NCI-H187 (cell line): Measurements from ENCODE around the gene ADGRA1.
"Not testable (repeated sequence)": the region's sequence is repeated elsewhere in the genome, so short reads cannot be mapped to it uniquely, and the experiment has no call there.

Experiments
- DNase-seq, 2 experiments: peaks; one replicate each; lab custom pipeline; 2025; lab: John Stamatoyannopoulos, UW

The ADGRA1 gene

GRCh38 chr10:133087679-133088178, at the start of gene ADGRA1:
Gene ADGRA1, plus strand, starts transcription at chr10:133087924. Its CDS starts 986 bp downstream, at chr10:133088910.
- DNase-seq, result peak in 1 of 2 experiments; percentile 27

- DNase-seq, result no peak
Observed at GRCh38 chr10:133038036-133038823, 49.5 kb upstream of the ADGRA1 start.

- DNase-seq, result no peak
Observed at GRCh38 chr10:133039107-133039802, 48.5 kb upstream of the ADGRA1 start.

GRCh38 chr10:133039803-133040165, 47.9 kb upstream of the ADGRA1 start:
- DNase-seq, result no peak

- DNase-seq, result no peak
Observed at GRCh38 chr10:133040198-133040597, 47.5 kb upstream of the ADGRA1 start.

- no peak for DNase-seq
Observed at GRCh38 chr10:133041101-133041500, 46.6 kb upstream of the ADGRA1 start.

- no peak for DNase-seq
Observed at GRCh38 chr10:133042061-133042460, 45.7 kb upstream of the ADGRA1 start.

GRCh38 chr10:133042816-133043215, 44.9 kb upstream of the ADGRA1 start:
- DNase-seq, result no peak

GRCh38 chr10:133043541-133044225, 44.0 kb upstream of the ADGRA1 start:
- no peak for DNase-seq

GRCh38 chr10:133044401-133044811, 43.3 kb upstream of the ADGRA1 start:
- DNase-seq, result no peak

GRCh38 chr10:133045556-133046389, 42.0 kb upstream of the ADGRA1 start:
- DNase-seq, result no peak

GRCh38 chr10:133046390-133046765, 41.3 kb upstream of the ADGRA1 start:
- no peak for DNase-seq

GRCh38 chr10:133047526-133048123, 40.1 kb upstream of the ADGRA1 start:
- no peak for DNase-seq

- no peak for DNase-seq
Observed at GRCh38 chr10:133048266-133048665, 39.5 kb upstream of the ADGRA1 start.

- DNase-seq, result no peak
Observed at GRCh38 chr10:133048926-133049325, 38.8 kb upstream of the ADGRA1 start.

GRCh38 chr10:133049639-133050038, 38.1 kb upstream of the ADGRA1 start:
- no peak for DNase-seq

GRCh38 chr10:133050371-133050770, 37.4 kb upstream of the ADGRA1 start:
- DNase-seq, result no peak

- no peak for DNase-seq
Observed at GRCh38 chr10:133052076-133052475, 35.6 kb upstream of the ADGRA1 start.

- not testable (repeated sequence) for DNase-seq
Observed at GRCh38 chr10:133053527-133054133, 34.1 kb upstream of the ADGRA1 start.

- DNase-seq, result no peak
Observed at GRCh38 chr10:133055470-133055869, 32.3 kb upstream of the ADGRA1 start.

- DNase-seq, result no peak
Observed at GRCh38 chr10:133056001-133056400, 31.7 kb upstream of the ADGRA1 start.
